GM19035 (cell line): Measurements from ENCODE around the gene LY6G6D.
"Not testable (repeated sequence)": the region's sequence is repeated elsewhere in the genome, so short reads cannot be mapped to it uniquely, and the experiment has no call there.

Experiments used
- ATAC-seq: cut with Tn5 transposase; IDR thresholded peaks from one replicate; pipeline ENCODE4 v1.9.1; 2021; ENCODE audit not compliant: unreplicated experiment

LY6G6D gene

GRCh38 chr6:31691564-31692108, 23.5 kb upstream of the LY6G6D start:
- no peak for ATAC-seq

DNA sequence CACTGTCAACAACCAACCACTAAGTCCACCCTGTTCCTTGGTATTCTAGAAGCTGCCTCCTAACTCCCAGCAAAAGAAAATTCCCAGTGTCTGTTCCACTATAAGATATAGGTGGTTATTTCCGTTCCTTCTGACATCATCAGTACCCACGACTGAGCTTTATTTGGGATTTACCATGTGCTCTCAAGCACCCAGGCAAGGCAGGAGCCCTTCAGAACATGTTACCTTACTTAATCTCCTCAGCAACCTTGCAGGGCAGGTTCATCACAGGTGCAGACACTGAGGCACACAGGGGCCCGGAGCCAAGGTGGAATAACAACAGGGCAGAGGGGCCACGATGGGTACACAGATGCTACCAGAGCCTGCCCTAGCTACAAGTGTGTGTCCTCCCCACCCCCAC, 22.8 kb upstream of the LY6G6D start:
- ATAC-seq, result no peak

GRCh38 chr6:31692886-31693285, 22.3 kb upstream of the LY6G6D start:
- ATAC-seq, result no peak

DNA sequence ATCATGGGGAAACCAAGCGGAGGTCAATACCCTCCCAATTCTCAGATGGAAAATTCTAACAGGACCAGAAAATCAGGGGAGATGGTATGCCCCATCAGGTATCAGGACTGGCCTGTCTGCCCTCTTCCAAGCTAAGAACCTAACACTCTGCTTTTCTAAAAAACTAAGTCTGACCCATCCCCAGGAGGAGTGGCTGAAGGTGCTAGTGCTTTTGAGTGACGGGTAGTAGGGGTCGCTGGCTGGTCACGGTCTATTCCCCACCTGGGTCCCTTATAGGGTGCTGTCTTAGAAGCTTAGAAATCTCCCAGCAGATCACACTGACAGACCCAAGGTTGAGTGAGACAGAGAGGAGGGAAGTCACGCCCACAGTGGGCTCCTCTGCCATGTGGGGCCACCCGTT, 21.6 kb upstream of the LY6G6D start:
- no peak for ATAC-seq

DNA sequence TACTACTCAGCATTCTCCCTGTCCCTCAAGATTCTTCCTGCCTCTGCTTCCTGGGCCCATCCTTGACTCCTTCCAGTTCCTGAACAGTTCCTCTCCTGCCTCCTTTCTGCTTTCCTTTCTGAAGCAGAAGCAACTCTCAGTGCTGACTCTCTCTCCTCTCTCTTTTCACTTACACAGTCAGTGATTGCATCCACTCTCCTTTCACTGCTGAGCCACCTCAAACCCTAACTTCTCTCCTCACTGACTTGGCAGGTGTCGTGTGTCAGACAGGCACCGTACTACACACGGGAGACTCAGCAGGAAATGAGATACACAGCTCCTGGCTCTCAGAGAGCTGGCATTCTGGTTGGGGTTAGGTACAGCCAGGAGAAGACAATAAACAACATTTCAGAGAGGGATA, 17.6 kb upstream of the LY6G6D start:
- ATAC-seq, result no peak

DNA sequence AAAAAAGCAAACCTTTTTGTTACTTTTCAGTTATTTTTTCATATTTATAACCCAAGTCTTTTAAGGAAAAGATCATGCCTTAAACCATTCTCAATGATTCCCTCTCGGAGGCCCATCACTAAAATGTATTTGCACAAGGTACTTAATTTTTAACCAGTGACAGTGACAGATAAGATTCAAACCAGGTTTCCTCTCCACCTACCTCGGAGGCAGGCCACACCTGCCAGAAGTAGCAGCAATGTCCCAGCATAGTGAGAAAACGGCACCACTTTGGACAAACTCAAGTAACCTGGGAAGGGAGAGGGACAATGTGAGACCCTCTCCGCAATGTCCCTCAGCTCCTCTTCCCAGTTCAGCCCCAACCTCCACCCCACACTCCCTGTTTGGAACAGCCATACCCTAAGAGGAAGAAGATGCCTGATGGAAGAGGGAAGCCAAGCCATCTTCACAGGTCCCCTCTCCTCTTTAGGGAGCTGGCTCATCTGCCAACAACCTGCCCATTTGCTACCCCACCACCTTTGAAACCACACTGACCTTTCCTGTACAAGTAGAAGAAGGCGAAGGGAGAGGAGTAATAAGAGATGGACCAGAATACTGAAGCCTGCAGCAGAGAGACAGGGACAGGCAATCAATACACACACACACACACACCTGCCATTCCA, 14.3 kb upstream of the LY6G6D start:
- no peak for ATAC-seq

GRCh38 chr6:31701666-31702404, 13.3 kb upstream of the LY6G6D start:
- ATAC-seq, result no peak

GRCh38 chr6:31702405-31702818, 12.7 kb upstream of the LY6G6D start:
- ATAC-seq, result no peak

GRCh38 chr6:31702819-31703716, 12.1 kb upstream of the LY6G6D start, which contains the start of gene ABHD16A:
Gene ABHD16A, minus strand, starts transcription at chr6:31703324. Its CDS starts 43 bp downstream, at chr6:31703281.
- ATAC-seq, result peak; percentile 88

DNA sequence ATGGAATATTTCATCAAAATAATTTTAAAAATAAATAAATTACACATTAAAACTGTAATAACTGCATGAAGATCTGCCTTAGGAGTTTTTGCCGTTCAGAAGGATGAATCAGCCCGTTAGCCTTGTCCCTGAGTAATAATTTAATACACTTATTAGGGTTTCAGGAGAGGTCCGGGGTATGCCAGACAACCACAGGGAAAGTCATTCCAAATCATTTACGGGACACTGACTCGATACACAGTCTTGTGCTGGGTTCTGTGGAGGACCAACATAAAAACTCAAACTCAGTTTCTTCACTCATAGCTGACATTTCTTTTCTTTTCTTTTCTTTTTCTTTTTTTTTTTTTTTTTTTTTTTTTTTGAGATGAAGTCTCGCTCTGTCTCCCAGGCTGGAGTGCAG, 9.2 kb upstream of the LY6G6D start:
- ATAC-seq, result no peak

DNA sequence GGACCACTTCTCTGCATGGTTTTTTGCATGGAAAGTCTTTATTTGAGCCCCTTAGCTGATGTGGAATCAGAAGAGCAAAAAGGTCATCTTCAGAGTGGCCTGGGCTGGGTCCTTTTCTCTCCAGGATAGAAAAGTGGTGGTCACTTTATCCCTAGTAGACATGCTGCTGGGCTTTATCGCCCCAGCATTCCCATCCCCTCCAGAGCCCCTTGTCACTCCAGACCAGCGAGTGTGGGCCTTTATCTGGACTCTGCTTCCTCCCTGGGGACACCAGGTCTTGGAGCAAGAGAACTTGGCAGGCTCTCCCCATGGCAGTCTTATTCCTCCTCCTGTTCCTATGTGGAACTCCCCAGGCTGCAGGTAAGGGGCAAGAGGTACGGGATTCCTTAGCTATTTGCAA, 8.5 kb upstream of the LY6G6D start, which contains the start of gene LY6G6F:
Gene LY6G6F, plus strand, starts transcription at position 268 of the 400 bp plus-strand sequence. Its CDS starts 41 bp downstream, at position 309.
- ATAC-seq, result no peak

DNA sequence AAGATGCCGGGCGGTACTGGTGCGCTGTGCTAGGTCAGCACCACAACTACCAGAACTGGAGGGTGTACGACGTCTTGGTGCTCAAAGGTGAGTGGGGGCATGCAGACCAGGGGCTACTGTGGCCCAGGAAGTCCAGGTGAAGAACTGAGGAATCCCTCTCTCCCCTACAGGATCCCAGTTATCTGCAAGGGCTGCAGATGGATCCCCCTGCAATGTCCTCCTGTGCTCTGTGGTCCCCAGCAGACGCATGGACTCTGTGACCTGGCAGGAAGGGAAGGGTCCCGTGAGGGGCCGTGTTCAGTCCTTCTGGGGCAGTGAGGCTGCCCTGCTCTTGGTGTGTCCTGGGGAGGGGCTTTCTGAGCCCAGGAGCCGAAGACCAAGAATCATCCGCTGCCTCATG, 7.4 kb upstream of the LY6G6D start:
- no peak for ATAC-seq

- ATAC-seq, result no peak
Measured at GRCh38 chr6:31708224-31708623, 6.9 kb upstream of the LY6G6D start.

GRCh38 chr6:31709157-31709556, 6.0 kb upstream of the LY6G6D start:
- ATAC-seq, result not testable (repeated sequence)

DNA sequence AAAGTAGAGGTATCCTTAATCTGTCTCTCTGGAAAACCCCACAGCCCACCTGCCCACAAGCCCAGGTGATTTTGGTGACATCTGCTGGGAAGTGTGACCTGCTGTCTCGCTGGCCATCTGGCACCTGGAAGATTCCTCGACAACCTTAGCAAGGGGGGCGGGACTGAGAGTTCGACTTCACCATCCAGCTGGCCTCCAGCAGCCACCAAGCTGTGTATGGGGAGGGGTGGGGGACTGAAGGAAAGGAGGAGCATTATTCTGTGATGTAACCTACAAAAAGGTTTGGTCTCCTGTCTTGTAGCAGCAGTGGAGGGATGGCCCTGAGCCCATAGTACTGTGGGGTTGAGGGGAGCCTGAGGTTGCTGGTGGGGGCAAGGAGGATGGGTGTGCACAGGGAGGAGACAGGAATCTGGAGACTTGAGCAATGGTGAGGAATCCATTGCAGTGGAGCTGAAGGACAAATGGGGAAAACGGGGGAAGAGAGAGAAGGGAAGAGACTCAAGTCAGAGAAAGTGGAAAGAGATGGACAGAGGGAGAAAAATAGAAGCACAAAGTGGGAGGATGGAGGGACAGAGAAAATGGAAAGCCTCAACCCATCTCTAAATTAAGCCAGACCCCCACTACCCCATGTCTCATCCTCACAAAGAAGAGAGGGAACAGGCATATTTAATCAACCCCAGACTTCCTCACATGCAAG, 4.5 kb upstream of the LY6G6D start:
- no peak for ATAC-seq

DNA sequence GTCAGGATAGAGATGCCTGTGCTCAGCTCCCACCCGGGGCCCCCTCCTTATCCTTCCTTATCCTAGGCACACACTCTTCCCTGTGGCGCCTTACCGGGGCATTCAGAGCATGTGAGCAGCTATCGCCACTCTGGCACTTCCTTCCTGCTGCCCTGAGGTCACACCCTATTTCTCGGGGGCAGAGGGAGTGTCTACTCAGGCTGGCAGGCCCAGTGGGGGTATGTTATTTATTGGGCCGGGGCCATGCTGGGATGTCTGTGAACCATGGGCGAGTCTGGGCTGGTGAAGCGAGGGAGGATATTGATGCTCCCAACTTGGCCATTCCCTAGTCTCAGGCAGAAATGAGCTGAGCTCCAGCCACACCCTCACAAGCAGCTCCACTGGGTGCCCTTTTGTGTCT, 3.9 kb upstream of the LY6G6D start:
- ATAC-seq, result no peak

- no peak for ATAC-seq
Measured at GRCh38 chr6:31712296-31712695, 2.9 kb upstream of the LY6G6D start.

DNA sequence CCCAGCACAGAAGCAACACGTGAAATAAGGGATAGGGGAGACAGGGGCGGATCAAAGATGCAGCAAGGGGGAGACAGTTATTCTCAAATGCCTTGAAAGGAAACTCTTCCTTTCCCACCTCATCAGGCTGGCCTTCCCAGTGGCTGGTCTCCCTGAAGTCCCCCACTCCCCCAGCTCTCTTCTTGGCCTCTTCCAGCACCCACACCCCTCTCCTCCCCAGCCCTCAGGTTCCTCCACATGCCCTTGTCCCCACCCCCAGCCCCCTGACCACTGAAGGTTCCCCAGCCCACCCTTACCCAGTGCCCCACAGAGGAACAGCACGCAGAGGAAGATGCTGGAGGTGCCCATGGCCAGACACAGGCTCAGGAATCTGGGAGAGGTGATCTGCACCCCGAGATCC, 1.7 kb upstream of the LY6G6D start:
- ATAC-seq, result no peak

DNA sequence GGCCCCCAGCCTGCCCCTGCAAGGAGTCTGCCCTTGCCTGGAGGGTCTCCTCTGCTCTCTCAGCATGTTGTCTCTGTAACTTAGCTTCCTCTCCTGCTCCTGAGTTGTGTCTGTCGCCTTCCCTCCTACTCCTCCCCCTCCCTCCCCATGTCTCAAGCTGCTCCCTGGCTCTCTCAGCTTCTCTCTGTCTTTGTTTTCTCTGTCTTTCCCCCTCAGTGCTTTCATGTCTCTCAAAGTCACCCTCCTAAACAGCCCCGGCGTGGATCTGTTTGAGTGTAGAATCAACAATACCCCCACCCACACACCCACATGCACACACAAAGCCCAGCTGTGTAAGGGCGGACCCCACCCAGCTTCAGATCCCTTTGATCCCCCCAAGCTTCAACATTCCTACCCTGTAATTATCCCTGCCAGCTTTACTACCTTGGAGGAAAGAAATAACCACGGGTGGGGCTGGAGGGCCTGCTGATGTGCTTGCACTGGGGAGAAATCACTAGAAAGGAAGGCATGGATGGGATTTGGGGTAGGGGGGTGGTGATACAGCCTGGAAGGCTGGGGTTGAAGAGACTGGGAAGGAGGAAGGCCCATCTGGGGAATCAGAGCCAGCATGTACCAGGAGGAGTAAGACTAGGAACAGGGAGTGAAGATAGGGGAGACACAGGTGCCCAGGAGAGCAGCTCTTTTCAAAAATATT, 1.0 kb upstream of the LY6G6D start:
- no peak for ATAC-seq
